HepG2 (cell line): ENCODE data around the gene PLCB1. TPM values are rescaled to one million over a fixed set of nuclear protein-coding genes. Genes with fewer than 3 reads are reported as not detected.

Experiments used
- ATAC-seq: fragments of 200-7000 bp; cut with Tn5 transposase; 3 replicates; pipeline ENCODE4 v1.9.1; 2020; ENCODE audit warnings: mild to moderate bottlenecking, moderate library complexity
- BruUV-seq: library from RNA; stranded (reverse); fragments of 400-500 nt; replicated peaks from 2 replicates; lab custom pipeline; 2021; lab: Mats Ljungman, UMichigan
- CTCF ChIA-PET: fragments of 300-600 bp; formaldehyde crosslinking; extraction: SDS; loops from one replicate; lab custom pipeline; 2021; ENCODE audit warnings: low total read pairs, inconsistent platforms, low intra/inter-chr PET ratio; lab: Yijun Ruan, JAX
- POLR2A ChIA-PET: fragments of 350-600 bp; sonication (Branson Sonifier 250); formaldehyde crosslinking; loops from one replicate; lab custom pipeline; 2020; ENCODE audit warnings: antibody characterized with exemption, inconsistent platforms; lab: Yijun Ruan, JAX
- DNase-seq: peaks from one replicate; pipeline ENCODE4 v3.0.0-alpha.2; 2015; ENCODE audit warnings: low spot score
- FAIRE-seq: peaks from 3 replicates; lab custom pipeline; 2011; peaks lifted over from hg19 to GRCh38; lab: Jason Lieb, UNC
- H2AFZ ChIP-seq: one replicate; pipeline ENCODE4 v1.6.1; 2011; ENCODE audit warnings: low read length, inconsistent platforms
- H3K27ac ChIP-seq: fragments of 300-600 bp; 3 replicates; pipeline ENCODE4 v1.8.0; 2011; ENCODE audit warnings: mixed run types, mild to moderate bottlenecking, mixed read lengths, low read length, inconsistent platforms; ENCODE audit not compliant: insufficient read depth; ENCODE audit errors: extremely low read length
- H3K27me3 ChIP-seq, 2 experiments: fragments of 200-600 bp in 1 of 2; 2 replicates in 1 of 2; 3 replicates in 1 of 2; pipeline versions ENCODE4 v1.6.0 to v1.8.0; 2011; ENCODE audit warnings: low read length in 2 of 2, mild to moderate bottlenecking in 2 of 2, moderate library complexity in 2 of 2, inconsistent platforms in 1 of 2; ENCODE audit not compliant: insufficient read depth in 2 of 2, control insufficient read depth in 1 of 2
- H3K36me3 ChIP-seq, 2 experiments: fragments of 200-600 bp in 1 of 2; replicated peaks in 1 of 2; 2 replicates in 1 of 2; 3 replicates in 1 of 2; pipeline versions ENCODE4 v1.5.1 to v1.8.0; 2011; ENCODE audit warnings: low read length in 2 of 2, inconsistent platforms in 1 of 2; ENCODE audit not compliant: insufficient read depth in 2 of 2, control insufficient read depth in 1 of 2
- H3K4me1 ChIP-seq: 2 replicates; pipeline ENCODE4 v1.5.1; 2012; ENCODE audit warnings: low read length, inconsistent platforms; ENCODE audit not compliant: insufficient read depth
- H3K4me2 ChIP-seq: 2 replicates; pipeline ENCODE4 v1.6.0; 2011; ENCODE audit warnings: low read depth, low read length, inconsistent platforms
- H3K4me3 ChIP-seq, 3 experiments: fragments of 200-600 bp in 1 of 3; sonication (generic), shearing (Covaris generic) in 1 of 3; replicated peaks in 1 of 3; 2 replicates each; pipeline ENCODE4 v1.5.1; 2011 to 2016; ENCODE audit warnings: low read length in 3 of 3, inconsistent platforms in 2 of 3, low read depth in 2 of 3, mild to moderate bottlenecking in 2 of 3, control low read depth in 1 of 3, mixed read lengths in 1 of 3; ENCODE audit not compliant: insufficient read depth in 1 of 3
- H3K79me2 ChIP-seq: one replicate; pipeline ENCODE4 v1.6.1; 2011; ENCODE audit warnings: low read length, inconsistent platforms; ENCODE audit not compliant: insufficient read depth
- H3K9ac ChIP-seq: 2 replicates; pipeline ENCODE4 v1.6.0; 2011; ENCODE audit warnings: mild to moderate bottlenecking, low read depth, low read length, inconsistent platforms; ENCODE audit not compliant: insufficient read depth
- H3K9me3 ChIP-seq: 2 replicates; pipeline ENCODE4 v1.5.1; 2012; ENCODE audit warnings: mild to moderate bottlenecking, low read length
- H4K20me1 ChIP-seq: 2 replicates; pipeline ENCODE4 v1.6.0; 2011; ENCODE audit warnings: inconsistent platforms, mild to moderate bottlenecking, low read length, moderate library complexity; ENCODE audit not compliant: insufficient read depth
- AGO2 ChIP-seq: fragments of 200-400 bp; formaldehyde crosslinking; optimal IDR thresholded peaks from 2 replicates; pipeline ENCODE3; 2017; ENCODE audit warnings: mild to moderate bottlenecking, low read depth, low read length, moderate library complexity
- EHMT2 ChIP-seq: fragments of 200-600 bp; sonication (generic); IDR thresholded peaks from 2 replicates; pipeline ENCODE4 v1.7.0; 2017; ENCODE audit warnings: antibody characterized with exemption, low read depth, low read length, borderline replicate concordance
- FIP1L1 ChIP-seq: fragments of 200-400 bp; formaldehyde crosslinking; IDR thresholded peaks from 2 replicates; pipeline ENCODE4 v1.6.1; 2018; ENCODE audit warnings: low read depth, mild to moderate bottlenecking, low read length, moderate library complexity, borderline replicate concordance; ENCODE audit not compliant: insufficient read depth
- KLF11 ChIP-seq: IDR thresholded peaks from 2 replicates; pipeline ENCODE4 v1.6.1; 2016; ENCODE audit warnings: missing compliant biosample characterization
- MED13 ChIP-seq: sonication (generic); formaldehyde crosslinking; IDR thresholded peaks from 2 replicates; pipeline ENCODE4 v1.5.0; 2020; ENCODE audit warnings: missing genetic modification reagents
- NFYB ChIP-seq: sonication (generic); formaldehyde crosslinking; IDR thresholded peaks from 2 replicates; pipeline ENCODE4 v1.4.0; 2020; ENCODE audit warnings: missing genetic modification reagents
- PRDM15 ChIP-seq: sonication (generic); formaldehyde crosslinking; IDR thresholded peaks from 2 replicates; pipeline ENCODE4 v1.4.0; 2020; ENCODE audit warnings: missing genetic modification reagents
- SPEN ChIP-seq: sonication (generic); formaldehyde crosslinking; IDR thresholded peaks from 2 replicates; pipeline ENCODE4 v1.5.1; 2020; ENCODE audit warnings: low read depth, mild to moderate bottlenecking, missing genetic modification reagents
- TSC22D2 ChIP-seq: sonication (generic); formaldehyde crosslinking; IDR thresholded peaks from 2 replicates; pipeline ENCODE4 v1.5.1; 2020; ENCODE audit warnings: missing genetic modification reagents, mild to moderate bottlenecking, borderline replicate concordance
- ZBTB3 ChIP-seq: sonication (generic); formaldehyde crosslinking; IDR thresholded peaks from 2 replicates; pipeline ENCODE4 v1.4.0; 2020; ENCODE audit warnings: low read depth, mild to moderate bottlenecking, moderate library complexity, missing genetic modification reagents, borderline replicate concordance
- ZNF251 ChIP-seq: sonication (generic); formaldehyde crosslinking; IDR thresholded peaks from 2 replicates; pipeline ENCODE4 v1.9.0; 2021; ENCODE audit warnings: mild to moderate bottlenecking, missing genetic modification reagents
- ZNF350 ChIP-seq: sonication (generic); formaldehyde crosslinking; IDR thresholded peaks from 2 replicates; pipeline ENCODE4 v1.4.0; 2020; ENCODE audit warnings: mild to moderate bottlenecking, low read depth, missing genetic modification reagents, borderline replicate concordance
- ZNF546 ChIP-seq: sonication (generic); formaldehyde crosslinking; conservative IDR thresholded peaks from 2 replicates; pipeline ENCODE4 v1.8.1; 2023; ENCODE audit warnings: mild to moderate bottlenecking, missing genetic modification reagents
- in situ Hi-C: cut with HindIII; loops from 2 replicates; pipeline ENCODE4 v1.10.0; 2017; ENCODE audit warnings: low pct_unique_long_range_greater_than_20kb; ENCODE audit not compliant: extremely low pct_ligation_motif_present
- intact Hi-C: fragments of 100-400 bp; cut with micrococcal nuclease; formaldehyde crosslinking; loops from one replicate; pipeline ENCODE4 v1.10.0; 2022; ENCODE audit not compliant: unreplicated experiment
- polyA plus RNA-seq, 8 experiments: library from polyadenylated mRNA; depleted of rRNA in 3 of 8; stranded (reverse) in 7 of 8; unstranded in 1 of 8; fragments of >200 nt; fragmentation: Illumina TruSeq in 4 of 8; extraction: Trizol in 4 of 8; gene quantifications; 2 replicates each; pipeline versions ENCODE4 v1.2.1 to v1.2.3, GENCODE V29; 2011 to 2016; ENCODE audit warnings: low read depth in 4 of 8, missing spikeins in 1 of 8, mixed read lengths in 1 of 8; ENCODE audit not compliant: insufficient read depth in 1 of 8
- total RNA-seq, 5 experiments: library from RNA; depleted of rRNA; stranded (reverse); fragments of >200 nt; fragmentation: Illumina TruSeq; extraction: Trizol; gene quantifications; 2 replicates each; pipeline ENCODE4 v1.2.3, GENCODE V29; 2016; ENCODE audit warnings: low read depth in 1 of 5
- TF ChIP-seq, protein P1 (sequence below): sonication (generic); formaldehyde crosslinking; IDR thresholded peaks from 2 replicates; pipeline ENCODE4 v1.5.0; 2020; ENCODE audit warnings: mild to moderate bottlenecking, missing genetic modification reagents, borderline replicate concordance

PLCB1 gene
- total and polyA plus RNA-seq, 2 of the 13 experiments (the other 11 are each of a cell fraction or from before 2014, with no cell fraction given), result 42.4 to 55.9 TPM

- FAIRE-seq, result no peak
- H2AFZ ChIP-seq, result no peak overlapping the region
- no peak overlapping the region for H3K4me2 ChIP-seq
- in situ Hi-C loops (no loop called here), intact Hi-C loops (loop anchor here (10.0 kb wide), 1 partner anchor 107 kb away; no protein-coding TSS in a partner anchor)
- ATAC-seq, result no peak
- DNase-seq, result no peak
- no peaks in the 10 kb centered on the region for H4K20me1 ChIP-seq
- ChIA-PET CTCF (no interaction called here), POLR2A (no interaction called here)
- no peak overlapping the region for H3K4me3 ChIP-seq
- H3K79me2 ChIP-seq, result peaks cover 20% of the 10 kb centered on the region
- peaks cover 2% of the 10 kb centered on the region in 2 experiments; a peak in 2 of 5 replicates for H3K36me3 ChIP-seq
- no peaks in the 10 kb centered on the region for H3K27me3 ChIP-seq
- H3K4me1 ChIP-seq, result peaks cover 42% of the 10 kb centered on the region
- H3K9me3 ChIP-seq, result no peaks in the 10 kb centered on the region
- H3K9ac ChIP-seq, result no peak overlapping the region
- no peak overlapping the region for H3K27ac ChIP-seq
- BruUV-seq, result no TSS peak
- TF ChIP-seq ZNF546 (CRISPR knock-in tag) (no peak), AGO2 (no peak), TSC22D2 (no peak), SPEN (no peak), FIP1L1 (no peak), MED13 (CRISPR knock-in tag) (no peak), EHMT2 (no peak), ZNF350 (CRISPR knock-in tag) (no peak), ZBTB3 (CRISPR knock-in tag) (no peak), KLF11 (CRISPR knock-in tag) (no peak), ZNF251 (CRISPR knock-in tag) (no peak), NFYB (CRISPR knock-in tag) (no peak), PRDM15 (CRISPR knock-in tag) (no peak)
- TF ChIP-seq, protein P1, sequence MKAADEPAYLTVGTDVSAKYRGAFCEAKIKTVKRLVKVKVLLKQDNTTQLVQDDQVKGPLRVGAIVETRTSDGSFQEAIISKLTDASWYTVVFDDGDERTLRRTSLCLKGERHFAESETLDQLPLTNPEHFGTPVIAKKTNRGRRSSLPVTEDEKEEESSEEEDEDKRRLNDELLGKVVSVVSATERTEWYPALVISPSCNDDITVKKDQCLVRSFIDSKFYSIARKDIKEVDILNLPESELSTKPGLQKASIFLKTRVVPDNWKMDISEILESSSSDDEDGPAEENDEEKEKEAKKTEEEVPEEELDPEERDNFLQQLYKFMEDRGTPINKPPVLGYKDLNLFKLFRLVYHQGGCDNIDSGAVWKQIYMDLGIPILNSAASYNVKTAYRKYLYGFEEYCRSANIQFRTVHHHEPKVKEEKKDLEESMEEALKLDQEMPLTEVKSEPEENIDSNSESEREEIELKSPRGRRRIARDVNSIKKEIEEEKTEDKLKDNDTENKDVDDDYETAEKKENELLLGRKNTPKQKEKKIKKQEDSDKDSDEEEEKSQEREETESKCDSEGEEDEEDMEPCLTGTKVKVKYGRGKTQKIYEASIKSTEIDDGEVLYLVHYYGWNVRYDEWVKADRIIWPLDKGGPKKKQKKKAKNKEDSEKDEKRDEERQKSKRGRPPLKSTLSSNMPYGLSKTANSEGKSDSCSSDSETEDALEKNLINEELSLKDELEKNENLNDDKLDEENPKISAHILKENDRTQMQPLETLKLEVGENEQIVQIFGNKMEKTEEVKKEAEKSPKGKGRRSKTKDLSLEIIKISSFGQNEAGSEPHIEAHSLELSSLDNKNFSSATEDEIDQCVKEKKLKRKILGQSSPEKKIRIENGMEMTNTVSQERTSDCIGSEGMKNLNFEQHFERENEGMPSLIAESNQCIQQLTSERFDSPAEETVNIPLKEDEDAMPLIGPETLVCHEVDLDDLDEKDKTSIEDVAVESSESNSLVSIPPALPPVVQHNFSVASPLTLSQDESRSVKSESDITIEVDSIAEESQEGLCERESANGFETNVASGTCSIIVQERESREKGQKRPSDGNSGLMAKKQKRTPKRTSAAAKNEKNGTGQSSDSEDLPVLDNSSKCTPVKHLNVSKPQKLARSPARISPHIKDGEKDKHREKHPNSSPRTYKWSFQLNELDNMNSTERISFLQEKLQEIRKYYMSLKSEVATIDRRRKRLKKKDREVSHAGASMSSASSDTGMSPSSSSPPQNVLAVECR (CRISPR knock-in tag), result no peak
These were observed 229.7 kb downstream of the PLCB1 start for GRCh38 chr20:8361779-8362178.
